HCT116 (cell line): ENCODE results near the gene PIGL.

ENCODE experiments used
- ATF3 ChIP-seq: IDR thresholded peaks from 2 replicates; pipeline ENCODE4 v1.6.1; 2012
- CEBPB ChIP-seq: IDR thresholded peaks from 2 replicates; pipeline ENCODE4 v1.6.1; 2012; ENCODE audit warnings: low read depth
- CTCF ChIP-seq, 3 experiments: fragments of 200-600 bp in 1 of 3; sonication (generic) in 1 of 3; IDR thresholded peaks in 2 of 3; conservative IDR thresholded peaks in 1 of 3; 2 replicates each; pipeline ENCODE4 v1.5.1; 2012 to 2017; ENCODE audit warnings: low read depth in 2 of 3, low read length in 2 of 3, antibody characterized with exemption in 1 of 3, borderline replicate concordance in 1 of 3, control low read depth in 1 of 3, mild to moderate bottlenecking in 1 of 3, mixed read lengths in 1 of 3, mixed run types in 1 of 3, moderate library complexity in 1 of 3; ENCODE audit not compliant: insufficient read depth in 1 of 3
- POLR2A ChIP-seq: IDR thresholded peaks from 2 replicates; pipeline ENCODE4 v1.7.0; 2011; ENCODE audit warnings: borderline replicate concordance; ENCODE audit not compliant: insufficient read depth, insufficient read length; ENCODE audit errors: extremely low read depth
- POLR2AphosphoS5 ChIP-seq: IDR thresholded peaks from 2 replicates; pipeline ENCODE4 v1.6.1; 2011; ENCODE audit warnings: mild to moderate bottlenecking, low read depth, low read length, moderate library complexity
- RAD21 ChIP-seq: IDR thresholded peaks from 2 replicates; pipeline ENCODE4 v1.6.1; 2012; ENCODE audit warnings: low read depth, mild to moderate bottlenecking
- SIN3A ChIP-seq: IDR thresholded peaks from 2 replicates; pipeline ENCODE4 v1.6.1; 2012; ENCODE audit warnings: low read depth
- ZFX ChIP-seq: fragments of 450-650 bp; IDR thresholded peaks from 2 replicates; pipeline ENCODE4 v1.6.1; 2017
- TF ChIP-seq, protein P1 (sequence below): IDR thresholded peaks from 2 replicates; pipeline ENCODE4 v1.6.1; 2012; ENCODE audit warnings: low read depth

DNA sequence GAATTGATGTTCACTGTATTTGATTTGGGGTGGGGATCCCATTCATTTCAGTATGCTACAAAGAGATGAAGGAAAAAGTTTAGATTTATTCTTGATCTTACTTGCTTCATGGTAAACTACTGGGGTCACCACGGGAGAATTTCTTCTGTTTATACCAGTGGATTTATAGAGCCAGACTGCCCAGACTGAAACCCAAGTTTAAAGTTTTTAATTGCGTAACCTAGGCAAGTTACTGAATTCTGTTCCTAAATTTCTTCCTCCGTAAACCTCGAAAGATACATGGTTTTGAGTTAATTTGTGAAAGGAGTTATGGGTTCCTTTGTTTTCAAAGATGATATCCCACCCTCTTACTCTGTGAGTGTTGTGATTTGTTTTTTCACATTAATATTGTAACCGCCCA, 26.4 kb downstream of the PIGL start:
- no peak for TF ChIP-seq POLR2A
- TF ChIP-seq ZFX = no peak
- TF ChIP-seq RAD21 = no peak
- TF ChIP-seq SIN3A = no peak
- TF ChIP-seq CTCF (IDR thresholded peaks at IDR 0.05 in 2 of 3, conservative IDR thresholded peaks at IDR 0.05 in 1 of 3; ENCODE audit: borderline replicate concordance in 1 of 3, insufficient read depth in 1 of 3, low read depth in 2 of 3, low read length in 2 of 3) = no peak
- no peak for TF ChIP-seq CEBPB
- no peak for TF ChIP-seq POLR2AphosphoS5
- TF ChIP-seq, protein P1, sequence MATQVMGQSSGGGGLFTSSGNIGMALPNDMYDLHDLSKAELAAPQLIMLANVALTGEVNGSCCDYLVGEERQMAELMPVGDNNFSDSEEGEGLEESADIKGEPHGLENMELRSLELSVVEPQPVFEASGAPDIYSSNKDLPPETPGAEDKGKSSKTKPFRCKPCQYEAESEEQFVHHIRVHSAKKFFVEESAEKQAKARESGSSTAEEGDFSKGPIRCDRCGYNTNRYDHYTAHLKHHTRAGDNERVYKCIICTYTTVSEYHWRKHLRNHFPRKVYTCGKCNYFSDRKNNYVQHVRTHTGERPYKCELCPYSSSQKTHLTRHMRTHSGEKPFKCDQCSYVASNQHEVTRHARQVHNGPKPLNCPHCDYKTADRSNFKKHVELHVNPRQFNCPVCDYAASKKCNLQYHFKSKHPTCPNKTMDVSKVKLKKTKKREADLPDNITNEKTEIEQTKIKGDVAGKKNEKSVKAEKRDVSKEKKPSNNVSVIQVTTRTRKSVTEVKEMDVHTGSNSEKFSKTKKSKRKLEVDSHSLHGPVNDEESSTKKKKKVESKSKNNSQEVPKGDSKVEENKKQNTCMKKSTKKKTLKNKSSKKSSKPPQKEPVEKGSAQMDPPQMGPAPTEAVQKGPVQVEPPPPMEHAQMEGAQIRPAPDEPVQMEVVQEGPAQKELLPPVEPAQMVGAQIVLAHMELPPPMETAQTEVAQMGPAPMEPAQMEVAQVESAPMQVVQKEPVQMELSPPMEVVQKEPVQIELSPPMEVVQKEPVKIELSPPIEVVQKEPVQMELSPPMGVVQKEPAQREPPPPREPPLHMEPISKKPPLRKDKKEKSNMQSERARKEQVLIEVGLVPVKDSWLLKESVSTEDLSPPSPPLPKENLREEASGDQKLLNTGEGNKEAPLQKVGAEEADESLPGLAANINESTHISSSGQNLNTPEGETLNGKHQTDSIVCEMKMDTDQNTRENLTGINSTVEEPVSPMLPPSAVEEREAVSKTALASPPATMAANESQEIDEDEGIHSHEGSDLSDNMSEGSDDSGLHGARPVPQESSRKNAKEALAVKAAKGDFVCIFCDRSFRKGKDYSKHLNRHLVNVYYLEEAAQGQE = no peak
- no peak for TF ChIP-seq ATF3
